Right cardiac atrium (tissue), 5 donors: Measurements from ENCODE around the gene MORC3. TPM values are rescaled to one million over a fixed set of nuclear protein-coding genes. Genes with fewer than 3 reads are reported as not detected.
"Not testable (repeated sequence)": the region's sequence is repeated elsewhere in the genome, so short reads cannot be mapped to it uniquely, and the experiment has no call there.

Experiments
- ATAC-seq, 2 donors: fragments of 200-7000 bp; cut with Tn5 transposase; one replicate each; pipeline versions ENCODE4 v1.8.0 to v1.9.1; 2020; ENCODE audit warnings: moderate library complexity in 2 of 2, mild to moderate bottlenecking in 1 of 2
- DNase-seq, 3 donors: peaks; one replicate each; pipeline ENCODE4 v3.0.0-alpha.2; 2020
- H3K27ac ChIP-seq: one replicate; pipeline ENCODE4 v1.5.1; 2013; ENCODE audit warnings: mild to moderate bottlenecking, low read length, control low read depth, moderate library complexity
- H3K27me3 ChIP-seq: one replicate; pipeline ENCODE4 v1.6.1; 2013; ENCODE audit not compliant: control insufficient read depth, insufficient read depth
- H3K4me1 ChIP-seq: one replicate; pipeline ENCODE4 v1.6.1; 2013; ENCODE audit warnings: low read length; ENCODE audit not compliant: control insufficient read depth, insufficient read depth
- H3K4me3 ChIP-seq: one replicate; pipeline ENCODE4 v1.5.1; 2013; ENCODE audit warnings: low read length, control low read depth
- H3K9me3 ChIP-seq: one replicate; pipeline ENCODE4 v1.6.1; 2013; ENCODE audit warnings: low read length; ENCODE audit not compliant: control insufficient read depth
- WGBS: extraction: QIAGEN DNeasy Blood & Tissue Kit; methylation state at CpG from one replicate; pipeline ENCODE4 v1.1.7; 2013; 5-methylcytosine and 5-hydroxymethylcytosine counted together
- intact Hi-C, 4 donors: fragments of 100-400 bp; cut with DNase I; formaldehyde crosslinking; loops; one replicate each; pipeline versions ENCODE4 v1.11.0 to v1.14.0; 2022 to 2023
- polyA plus RNA-seq: library from polyadenylated mRNA; stranded (reverse); fragments of 200-250 nt; gene quantifications from one replicate; pipeline ENCODE4 v1.2.3, GENCODE V29; 2013
- total RNA-seq, 4 donors: library from RNA; stranded (reverse); fragmentation: NEBNext Ultra II Directional; extraction: Animal tissue kit (Norgen Biotek cat#: 25700); gene quantifications; one replicate each; pipeline ENCODE4 v1.2.1, GENCODE V29; 2021
- donor health status: healthy with polysubstance abuse.
- donor health status: DM: no; HTN: yes; CAD: no.
- donor health status: DM: no; HTN: no; CAD: no.
- donor health status: DM: no; HTN: yes; CAD: no; lungs with severe emphysema.
- donor health status: DM: yes; HTN: yes; CAD: no.

Gene MORC3
- total and polyA plus RNA-seq, 5 donors = 10.0 to 23.1 (median 20.8) TPM

GRCh38 chr21:36323032-36323431, 3.0 kb downstream of the MORC3 start:
- no peaks in the 10 kb centered on the region for H3K27me3 ChIP-seq
- intact Hi-C loops = loop anchor here in 3 of 4 donors (10.0 kb wide), 2 partner anchors 168 to 178 kb away; partner anchors contain the start of gene DOP1B (in 1 of the 3)
- H3K4me3 ChIP-seq = no peak overlapping the region
- DNase-seq (no peak), ATAC-seq (no peak)
- H3K4me1 ChIP-seq = peaks cover 7% of the 10 kb centered on the region
- 28% methylated on average over 3 of the region's 3 CpGs for WGBS
- no peaks in the 10 kb centered on the region for H3K9me3 ChIP-seq
- peak overlapping the region; percentile 21 for H3K27ac ChIP-seq

- ATAC-seq = no peak
- no peak overlapping the region for H3K4me3 ChIP-seq
- intact Hi-C loops = loop anchor here in 3 of 4 donors (10.0 kb wide), 2 partner anchors 171 to 181 kb away; partner anchors contain the start of gene DOP1B (in 1 of the 3)
- peaks cover 7% of the 10 kb centered on the region for H3K4me1 ChIP-seq
- WGBS = 82% methylated on average over 8 of the region's 8 CpGs
- no peak for DNase-seq
- no peaks in the 10 kb centered on the region for H3K9me3 ChIP-seq
- no peak overlapping the region for H3K27ac ChIP-seq
- no peaks in the 10 kb centered on the region for H3K27me3 ChIP-seq
Measured at GRCh38 chr21:36325373-36326010, 5.5 kb downstream of the MORC3 start.

- peaks cover 4% of the 10 kb centered on the region for H3K4me1 ChIP-seq
- H3K9me3 ChIP-seq = no peaks in the 10 kb centered on the region
- DNase-seq = peak in 2 of 3 donors; percentile 26 to 64
- intact Hi-C loops = loop anchor here in 1 of 4 donors (5.0 kb wide), 1 partner anchor 189 kb away; no protein-coding TSS in a partner anchor
- H3K27ac ChIP-seq = no peak overlapping the region
- H3K27me3 ChIP-seq = no peaks in the 10 kb centered on the region
- peak; percentile 67 to 77 for ATAC-seq
- H3K4me3 ChIP-seq = no peak overlapping the region
- WGBS = 50% methylated on average over 2 of the region's 2 CpGs
Measured at GRCh38 chr21:36330904-36331303, 10.9 kb downstream of the MORC3 start.

- Histone ChIP-seq H3K4me3 (no peak overlapping the region), H3K4me1 (peaks cover 1% of the 10 kb centered on the region), H3K27ac (no peak overlapping the region), H3K27me3 (no peaks in the 10 kb centered on the region), H3K9me3 (no peaks in the 10 kb centered on the region)
- 94% methylated on average over 3 of the region's 3 CpGs for WGBS
- ATAC-seq (peak in 1 of 2 donors; percentile 43), DNase-seq (no peak)
- intact Hi-C loops = no loop called here
Measured at GRCh38 chr21:36337099-36337509, 17.1 kb downstream of the MORC3 start.

- H3K4me1 ChIP-seq = no peaks in the 10 kb centered on the region
- 98% methylated on average over 10 of the region's 10 CpGs for WGBS
- H3K4me3 ChIP-seq = no peak overlapping the region
- ATAC-seq (no peak), DNase-seq (no peak)
- intact Hi-C loops = no loop called here
- H3K27ac ChIP-seq = no peak overlapping the region
- H3K27me3 ChIP-seq = no peaks in the 10 kb centered on the region
- H3K9me3 ChIP-seq = no peaks in the 10 kb centered on the region
Measured at GRCh38 chr21:36338975-36339374, 19.0 kb downstream of the MORC3 start.

GRCh38 chr21:36342581-36342980, 22.6 kb downstream of the MORC3 start:
- not testable (repeated sequence) for ATAC-seq, H3K27ac ChIP-seq
- 92% methylated on average over 7 of the region's 7 CpGs for WGBS

GRCh38 chr21:36344931-36345330, 24.9 kb downstream of the MORC3 start:
- no peak for ATAC-seq
- no peak overlapping the region for H3K27ac ChIP-seq
- 59% methylated on average over 1 of the region's 1 CpG for WGBS
- H3K4me3 ChIP-seq = no peak overlapping the region
- intact Hi-C loops = no loop called here
- no peak for DNase-seq
- no peaks in the 10 kb centered on the region for H3K9me3 ChIP-seq
- no peaks in the 10 kb centered on the region for H3K27me3 ChIP-seq
- no peaks in the 10 kb centered on the region for H3K4me1 ChIP-seq

More at GRCh38 chr21:36342581-36342980, 22.6 kb downstream of the MORC3 start:
- H3K4me1 ChIP-seq, H3K27me3 ChIP-seq, intact Hi-C loops, H3K4me3 ChIP-seq, DNase-seq, H3K9me3 ChIP-seq: not testable (repeated sequence)

- Histone ChIP-seq H3K4me3 (no peak overlapping the region), H3K4me1 (peaks cover 1% of the 10 kb centered on the region), H3K9me3 (no peaks in the 10 kb centered on the region), H3K27me3 (no peaks in the 10 kb centered on the region), H3K27ac (no peak overlapping the region)
- intact Hi-C loops = no loop called here
- ATAC-seq (no peak), DNase-seq (no peak)
- WGBS = 76% methylated on average over 3 of the region's 3 CpGs
Measured at GRCh38 chr21:36347278-36347961, 27.4 kb downstream of the MORC3 start.

GRCh38 chr21:36347962-36348328, 27.9 kb downstream of the MORC3 start:
- Histone ChIP-seq H3K27ac (no peak overlapping the region), H3K27me3 (no peaks in the 10 kb centered on the region), H3K9me3 (no peaks in the 10 kb centered on the region), H3K4me3 (no peak overlapping the region), H3K4me1 (peaks cover 1% of the 10 kb centered on the region)
- 82% methylated on average over 2 of the region's 2 CpGs for WGBS
- intact Hi-C loops = no loop called here
- ATAC-seq (no peak), DNase-seq (no peak)

- no peak overlapping the region for H3K4me3 ChIP-seq
- no peak overlapping the region for H3K27ac ChIP-seq
- H3K27me3 ChIP-seq = no peaks in the 10 kb centered on the region
- WGBS = 97% methylated on average over 2 of the region's 2 CpGs
- H3K4me1 ChIP-seq = peaks cover 1% of the 10 kb centered on the region
- H3K9me3 ChIP-seq = no peaks in the 10 kb centered on the region
- no peak for ATAC-seq
- DNase-seq = no peak
- intact Hi-C loops = no loop called here
Measured at GRCh38 chr21:36349315-36349714, 29.3 kb downstream of the MORC3 start.

GRCh38 chr21:36350282-36350910, 30.4 kb downstream of the MORC3 start:
- Histone ChIP-seq H3K27ac (no peak overlapping the region), H3K4me3 (no peak overlapping the region), H3K9me3 (no peaks in the 10 kb centered on the region), H3K4me1 (peaks cover 1% of the 10 kb centered on the region), H3K27me3 (no peaks in the 10 kb centered on the region)
- DNase-seq = no peak
- peak; percentile 39 to 52 for ATAC-seq
- intact Hi-C loops = no loop called here
- WGBS = 67% methylated on average over 11 of the region's 11 CpGs
